OCI-LY7 (cell line): Measurements from ENCODE around the gene AOPEP. TPM values are rescaled to one million over a fixed set of nuclear protein-coding genes. Genes with fewer than 3 reads are reported as not detected.

ENCODE experiments used
- BruUV-seq: library from RNA; stranded (reverse); fragments of 400-500 nt; replicated peaks from 2 replicates; lab custom pipeline; 2021; lab: Mats Ljungman, UMichigan
- CTCF ChIA-PET: fragments of 300-600 bp; sonication (Branson Sonifier 250); formaldehyde crosslinking; loops from one replicate; lab custom pipeline; 2022; ENCODE audit warnings: antibody characterized with exemption; ENCODE audit not compliant: unreplicated experiment; lab: Charles Lee
- POLR2A ChIA-PET: fragments of 300-600 bp; sonication (Branson Sonifier 250); formaldehyde crosslinking; loops from one replicate; lab custom pipeline; 2022; ENCODE audit warnings: antibody characterized with exemption; lab: Charles Lee
- DNase-seq: peaks from one replicate; pipeline ENCODE4 v3.0.0-alpha.2; 2015; ENCODE audit warnings: low spot score
- H2AFZ ChIP-seq: fragments of 200-600 bp; sonication (generic), shearing (Covaris generic); 2 replicates; pipeline ENCODE4 v1.6.1; 2014; ENCODE audit warnings: mild to moderate bottlenecking, antibody characterized with exemption, low read length, moderate library complexity
- H3K27ac ChIP-seq: fragments of 200-600 bp; sonication (generic); 2 replicates; pipeline ENCODE4 v1.5.1; 2014; ENCODE audit warnings: mixed run types, low read depth, mild to moderate bottlenecking, moderate library complexity, low read length, inconsistent platforms; ENCODE audit not compliant: poor library complexity, severe bottlenecking
- H3K36me3 ChIP-seq: fragments of 200-600 bp; sonication (generic); 2 replicates; pipeline ENCODE4 v1.6.1; 2014; ENCODE audit warnings: mild to moderate bottlenecking, antibody characterized with exemption, low read length, moderate library complexity, mixed read lengths; ENCODE audit not compliant: insufficient read depth
- H3K4me1 ChIP-seq: fragments of 200-600 bp; sonication (generic); 2 replicates; pipeline ENCODE4 v1.5.1; 2014; ENCODE audit warnings: mild to moderate bottlenecking, low read length; ENCODE audit not compliant: insufficient read depth, poor library complexity, severe bottlenecking
- H3K4me2 ChIP-seq: fragments of 200-600 bp; sonication (generic); 2 replicates; pipeline ENCODE4 v1.6.1; 2014; ENCODE audit warnings: mild to moderate bottlenecking, low read length
- H3K4me3 ChIP-seq: fragments of 200-600 bp; sonication (generic); 2 replicates; pipeline ENCODE4 v1.5.1; 2014; ENCODE audit warnings: mild to moderate bottlenecking, low read depth, low read length; ENCODE audit not compliant: poor library complexity, severe bottlenecking
- H3K79me2 ChIP-seq: fragments of 200-600 bp; sonication (generic); 2 replicates; pipeline ENCODE4 v1.6.1; 2016; ENCODE audit warnings: low read depth, mild to moderate bottlenecking, low read length, moderate library complexity, mixed read lengths; ENCODE audit not compliant: insufficient read depth
- H3K9me2 ChIP-seq: fragments of 200-600 bp; sonication (generic); 2 replicates; pipeline ENCODE4 v1.6.1; 2016; ENCODE audit warnings: mild to moderate bottlenecking, low read length, mixed read lengths; ENCODE audit not compliant: insufficient read depth
- H3K9me3 ChIP-seq: fragments of 200-600 bp; sonication (generic); 2 replicates; pipeline ENCODE4 v1.6.1; 2014; ENCODE audit warnings: mild to moderate bottlenecking, mixed run types, low read length, mixed read lengths
- H4K20me1 ChIP-seq: fragments of 200-600 bp; sonication (generic); 2 replicates; pipeline ENCODE4 v1.6.1; 2014; ENCODE audit warnings: mild to moderate bottlenecking, antibody characterized with exemption, low read length, moderate library complexity, mixed read lengths; ENCODE audit not compliant: insufficient read depth
- CTCF ChIP-seq: fragments of 200-600 bp; sonication (generic); conservative IDR thresholded peaks from 2 replicates; pipeline ENCODE4 v1.5.1; 2014; ENCODE audit warnings: mild to moderate bottlenecking, antibody characterized with exemption, low read length, moderate library complexity, mixed read lengths
- EZH2phosphoT487 ChIP-seq: fragments of 200-600 bp; sonication (generic); IDR thresholded peaks from 2 replicates; pipeline ENCODE4 v1.6.1; 2018; ENCODE audit warnings: low read depth, borderline replicate concordance, mild to moderate bottlenecking, mixed run types, antibody characterized with exemption, low read length, moderate library complexity, mixed read lengths
- intact Hi-C: fragments of 100-400 bp; cut with micrococcal nuclease; formaldehyde crosslinking; loops from one replicate; pipeline ENCODE4 v1.10.0; 2022; ENCODE audit not compliant: unreplicated experiment
- total RNA-seq, 2 experiments: library from RNA; depleted of rRNA in 1 of 2; stranded (reverse); fragments of >200 nt in 1 of 2; shearing (Covaris generic) in 1 of 2; gene quantifications; 2 replicates each; pipeline ENCODE4 v1.2.3, GENCODE V29; 2014 to 2022

AOPEP gene
- total RNA-seq, 2 experiments from 2014 or later = 17.3 to 24.3 TPM

- CTCF ChIA-PET = no interaction called here
- Histone ChIP-seq H3K27ac (no peak overlapping the region), H3K79me2 (no peaks in the 10 kb centered on the region), H3K9me2 (no peaks in the 10 kb centered on the region), H3K4me1 (peaks cover 17% of the 10 kb centered on the region), H3K4me3 (no peak overlapping the region), H3K36me3 (no peaks in the 10 kb centered on the region), H4K20me1 (no peaks in the 10 kb centered on the region), H3K9me3 (no peaks in the 10 kb centered on the region), H2AFZ (no peak overlapping the region), H3K4me2 (no peak overlapping the region)
- no TSS peak for BruUV-seq
- no peak for TF ChIP-seq CTCF
- no peak for TF ChIP-seq EZH2phosphoT487
- no peak for DNase-seq
- intact Hi-C loops = no loop called here
- POLR2A ChIA-PET = no interaction called here
Observed at GRCh38 chr9:94948567-94949235, 222.2 kb downstream of the AOPEP start.

GRCh38 chr9:94949370-94949769 is 222.9 kb downstream of the AOPEP start:
- no peak overlapping the region for H2AFZ ChIP-seq
- no peak overlapping the region for H3K4me2 ChIP-seq
- TF ChIP-seq EZH2phosphoT487 (no peak), CTCF (no peak)
- BruUV-seq = no TSS peak
- H3K27ac ChIP-seq = no peak overlapping the region
- H3K79me2 ChIP-seq = no peaks in the 10 kb centered on the region
- no peak for DNase-seq
- POLR2A ChIA-PET = interaction anchor here (1.2 kb wide), 1 partner anchor 759 kb away, joined by 3 read pairs; no protein-coding TSS in a partner anchor
- no peaks in the 10 kb centered on the region for H3K36me3 ChIP-seq
- no peaks in the 10 kb centered on the region for H3K9me3 ChIP-seq
- H3K9me2 ChIP-seq = no peaks in the 10 kb centered on the region
- CTCF ChIA-PET = no interaction called here
- intact Hi-C loops = no loop called here
- no peak overlapping the region for H3K4me3 ChIP-seq
- H4K20me1 ChIP-seq = no peaks in the 10 kb centered on the region
- H3K4me1 ChIP-seq = peaks cover 17% of the 10 kb centered on the region

DNA sequence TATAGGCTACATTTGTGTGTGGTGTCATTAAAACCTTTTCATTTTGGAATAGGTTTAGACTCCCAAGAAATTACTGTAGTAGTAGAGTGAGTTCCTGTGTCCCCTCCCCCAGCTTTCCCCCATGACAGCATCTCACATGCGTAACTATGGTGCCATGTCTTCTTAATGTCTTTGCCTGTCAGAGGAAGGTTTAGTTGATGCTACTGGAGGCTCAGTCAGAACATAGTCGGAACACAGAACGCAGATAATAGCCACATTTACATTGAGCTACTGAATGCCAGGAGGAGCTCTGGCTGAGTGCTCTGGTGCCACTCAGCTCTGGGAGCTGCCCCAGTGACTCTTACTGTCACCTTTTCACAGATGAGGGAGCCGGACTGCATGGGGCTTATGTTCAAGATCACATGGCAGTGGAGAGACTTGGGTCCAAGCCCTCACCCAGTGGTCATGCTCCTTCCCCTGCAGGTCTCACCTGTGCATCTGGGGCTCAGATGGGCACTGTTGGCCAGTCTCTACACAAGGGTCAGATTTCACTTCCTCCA is 223.6 kb downstream of the AOPEP start:
- Histone ChIP-seq H3K4me3 (no peak overlapping the region), H3K79me2 (no peaks in the 10 kb centered on the region), H3K9me3 (no peaks in the 10 kb centered on the region), H3K9me2 (no peaks in the 10 kb centered on the region), H3K27ac (no peak overlapping the region), H3K4me1 (peaks cover 17% of the 10 kb centered on the region), H3K4me2 (no peak overlapping the region), H2AFZ (no peak overlapping the region), H4K20me1 (no peaks in the 10 kb centered on the region), H3K36me3 (no peaks in the 10 kb centered on the region)
- ChIA-PET POLR2A (interaction anchor here (1.2 kb wide), 1 partner anchor 758 kb away, joined by 3 read pairs; no protein-coding TSS in a partner anchor), CTCF (no interaction called here)
- no peak for TF ChIP-seq EZH2phosphoT487
- TF ChIP-seq CTCF = no peak
- no peak for DNase-seq
- intact Hi-C loops = no loop called here
- BruUV-seq = no TSS peak
